OCI-LY7 (cell line): ENCODE measurements around the gene OGT.
"Not testable (repeated sequence)": the region's sequence is repeated elsewhere in the genome, so short reads cannot be mapped to it uniquely, and the experiment has no call there.

Source experiments
- CTCF ChIP-seq: fragments of 200-600 bp; sonication (generic); conservative IDR thresholded peaks from 2 replicates; pipeline ENCODE4 v1.5.1; 2014; ENCODE audit warnings: mild to moderate bottlenecking, antibody characterized with exemption, low read length, moderate library complexity, mixed read lengths
- EZH2phosphoT487 ChIP-seq: fragments of 200-600 bp; sonication (generic); IDR thresholded peaks from 2 replicates; pipeline ENCODE4 v1.6.1; 2018; ENCODE audit warnings: low read depth, borderline replicate concordance, mild to moderate bottlenecking, mixed run types, antibody characterized with exemption, low read length, moderate library complexity, mixed read lengths

- TF ChIP-seq CTCF, EZH2phosphoT487: not testable (repeated sequence)
Observed at GRCh38 chrX:71513731-71514130, 19.2 kb upstream of the OGT start.
